Upper lobe of left lung (tissue), 4 donors: Measurements from ENCODE around the gene LANCL3.
"Not testable (repeated sequence)": the region's sequence is repeated elsewhere in the genome, so short reads cannot be mapped to it uniquely, and the experiment has no call there.

Experiments
- CTCF ChIP-seq, 6 experiments: fragments of 450-650 bp in 4 of 6; fragments of 200-600 bp in 2 of 6; sonication (generic) in 2 of 6; IDR thresholded peaks; one replicate each; pipeline ENCODE4 v1.5.1; 2016 to 2019; ENCODE audit warnings: antibody characterized with exemption in 6 of 6
- EP300 ChIP-seq, 4 donors: sonication (generic); formaldehyde crosslinking; IDR thresholded peaks; one replicate each; pipeline ENCODE4 v1.5.1; 2017; ENCODE audit warnings: antibody characterized with exemption in 4 of 4, control low read depth in 2 of 4
- POLR2A ChIP-seq, 4 donors: fragments of 450-650 bp; IDR thresholded peaks; one replicate each; pipeline ENCODE4 v1.5.1; 2016 to 2017; ENCODE audit warnings: antibody characterized with exemption in 4 of 4, mild to moderate bottlenecking in 2 of 4
- POLR2AphosphoS5 ChIP-seq, 2 donors: sonication (generic); formaldehyde crosslinking; IDR thresholded peaks; one replicate each; pipeline ENCODE4 v1.5.1; 2017; ENCODE audit warnings: antibody characterized with exemption in 2 of 2

GRCh38 chrX:37523673-37524072, 47.8 kb upstream of the LANCL3 start:
- TF ChIP-seq POLR2A, CTCF, POLR2AphosphoS5, EP300 (IDR thresholded peaks at IDR 0.05): not testable (repeated sequence)
